IPS-NIHi7 (cell line): Measurements from ENCODE around the gene CLCN2.
A peak's percentile ranks its signal among the peaks of the same experiment; 100 is the strongest.

Source experiments
- DNase-seq: peaks from one replicate; pipeline ENCODE4 v3.0.0; 2012; ENCODE audit warnings: mixed read lengths; ENCODE audit errors: extremely low spot score

Gene CLCN2

GRCh38 chr3:184380627-184381260 is 19.3 kb upstream of the CLCN2 start:
- no peak for DNase-seq

DNA sequence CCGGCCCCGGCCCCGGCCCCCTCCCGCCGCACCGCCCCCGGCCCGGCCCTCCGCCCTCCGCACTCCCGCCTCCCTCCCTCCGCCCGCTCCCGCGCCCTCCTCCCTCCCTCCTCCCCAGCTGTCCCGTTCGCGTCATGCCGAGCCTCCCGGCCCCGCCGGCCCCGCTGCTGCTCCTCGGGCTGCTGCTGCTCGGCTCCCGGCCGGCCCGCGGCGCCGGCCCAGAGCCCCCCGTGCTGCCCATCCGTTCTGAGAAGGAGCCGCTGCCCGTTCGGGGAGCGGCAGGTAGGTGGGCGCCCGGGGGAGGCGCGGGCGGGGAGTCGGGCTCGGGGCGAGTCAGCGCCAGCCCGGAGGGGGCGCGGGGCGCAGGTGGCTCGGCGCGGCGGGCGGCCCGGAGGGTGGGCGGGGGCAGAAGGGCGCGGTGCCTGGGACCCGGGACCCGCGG is 18.8 kb upstream of the CLCN2 start:
- DNase-seq = peak; percentile 84

DNA sequence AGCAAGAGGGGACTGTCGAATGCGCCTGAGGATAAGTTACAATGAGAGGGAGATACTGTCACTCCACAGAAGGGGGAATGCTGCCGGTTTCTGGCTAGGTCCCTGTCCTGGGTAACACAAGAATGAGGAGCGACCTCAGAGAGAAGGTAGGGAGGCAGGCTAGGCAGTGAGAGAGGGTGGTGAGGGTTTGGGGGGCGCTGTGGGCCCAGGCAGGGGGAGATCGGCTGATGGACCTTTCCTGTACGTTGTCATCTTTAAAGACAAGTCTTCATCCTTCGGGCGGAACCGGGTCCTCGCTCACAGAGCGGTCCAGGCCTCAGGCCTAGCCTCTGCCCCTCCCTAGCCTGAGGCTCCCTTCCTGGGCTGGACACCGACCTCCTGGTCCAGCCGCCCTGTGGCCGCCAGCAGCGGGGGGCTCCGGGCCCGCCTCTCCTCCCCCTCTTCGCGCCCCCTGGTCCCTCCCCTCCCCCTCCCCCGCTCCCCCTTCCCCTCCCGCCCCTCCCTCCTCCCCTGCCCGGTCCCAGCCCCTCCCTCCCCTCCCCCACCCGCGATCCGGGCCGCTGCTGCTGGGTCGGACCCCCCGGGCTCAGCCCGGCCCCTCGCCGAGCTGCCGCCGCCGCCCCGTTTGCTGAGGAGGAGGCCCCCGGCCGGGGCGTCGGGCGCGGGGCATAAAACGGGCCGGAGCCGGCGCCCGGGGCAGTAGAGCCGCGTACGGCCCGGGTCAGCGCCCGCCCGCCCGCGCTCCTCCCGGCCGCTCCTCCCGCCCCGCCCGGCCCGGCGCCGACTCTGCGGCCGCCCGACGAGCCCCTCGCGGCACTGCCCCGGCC is 18.2 kb upstream of the CLCN2 start, which contains the start of gene CHRD:
Gene CHRD (plus strand): TSS at position 697 of the 827 bp plus-strand sequence. CDS start 265 bp downstream, outside the sequence.
- DNase-seq = no peak

GRCh38 chr3:184378651-184379357 is 17.4 kb upstream of the CLCN2 start:
- no peak for DNase-seq

DNA sequence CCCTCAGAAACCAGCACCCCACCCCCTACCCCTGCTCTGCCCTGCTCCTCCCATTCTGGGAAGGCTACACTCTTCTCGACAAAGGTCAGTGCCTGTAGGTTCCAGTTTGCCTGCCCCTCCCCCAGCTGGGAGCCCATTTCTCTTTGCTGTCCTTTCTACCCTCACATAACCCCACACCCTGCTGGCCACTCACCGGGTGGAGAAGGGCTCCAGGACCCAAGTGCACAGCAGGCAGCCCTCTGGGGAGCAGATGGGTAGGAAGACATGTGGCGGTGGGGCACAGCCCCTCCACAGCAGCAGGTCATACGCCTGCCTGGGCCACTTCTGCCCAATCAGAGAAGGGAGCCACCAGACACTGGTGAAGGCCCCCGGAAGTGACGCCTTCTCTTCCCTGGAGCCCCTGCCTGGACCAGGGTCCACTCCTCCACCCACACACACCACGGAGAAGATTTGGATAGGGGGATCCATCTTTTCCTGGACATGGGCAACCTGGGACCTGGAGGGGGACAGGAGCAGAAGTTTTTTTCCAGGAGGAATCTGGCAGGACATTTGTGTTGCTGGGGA is 16.6 kb upstream of the CLCN2 start, which contains the start of gene THPO:
Gene THPO (minus strand): TSS at position 326 of the 564 bp plus-strand sequence. CDS start 1,948 bp downstream, outside the sequence.
- DNase-seq = peak; percentile 49

DNA sequence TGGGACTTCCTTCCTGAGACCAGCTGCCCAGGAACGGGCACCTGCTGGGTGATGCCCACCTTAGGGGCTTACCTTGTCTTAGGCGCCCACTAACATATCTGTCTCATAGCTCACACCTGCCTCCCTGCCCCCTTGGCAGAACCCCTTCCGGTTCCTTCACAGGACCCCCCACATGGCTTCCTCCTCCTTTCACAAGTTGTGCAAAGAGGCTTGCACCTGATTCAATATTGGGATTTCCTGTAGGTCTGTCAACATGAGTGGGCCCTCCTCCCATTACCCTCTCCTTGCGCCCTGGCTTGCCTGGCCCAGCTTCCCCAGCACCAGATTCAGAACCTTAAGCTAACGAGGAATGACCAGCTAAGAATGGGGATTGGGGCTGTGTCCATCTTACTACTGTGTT is 16.0 kb upstream of the CLCN2 start:
- DNase-seq = no peak

- DNase-seq = no peak
These were observed 14.5 kb upstream of the CLCN2 start for GRCh38 chr3:184375747-184376461.

DNA sequence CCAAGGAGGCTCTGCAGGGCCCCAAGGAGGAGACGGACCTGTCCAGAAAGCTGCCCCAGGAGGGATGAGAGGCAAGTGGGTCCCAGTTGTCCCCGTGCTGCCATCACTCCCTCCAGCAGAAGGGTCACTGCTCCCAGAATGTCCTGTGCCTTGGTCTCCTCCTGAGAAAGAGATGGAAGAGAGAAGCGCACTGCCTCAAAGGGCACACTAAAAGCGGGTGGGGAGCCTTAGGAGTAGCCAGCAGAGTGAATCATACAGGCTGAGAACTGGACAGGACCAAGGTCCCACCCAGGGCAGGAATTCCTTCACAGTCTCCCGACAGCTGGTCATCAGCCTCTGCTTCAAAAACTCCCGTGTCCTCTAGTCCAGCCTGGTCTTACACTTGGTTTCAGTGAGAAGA is 12.0 kb upstream of the CLCN2 start:
- DNase-seq = no peak

GRCh38 chr3:184372911-184373310 is 11.5 kb upstream of the CLCN2 start:
- DNase-seq = no peak

- DNase-seq = no peak
These were observed 11.0 kb upstream of the CLCN2 start for GRCh38 chr3:184372296-184372821.

DNA sequence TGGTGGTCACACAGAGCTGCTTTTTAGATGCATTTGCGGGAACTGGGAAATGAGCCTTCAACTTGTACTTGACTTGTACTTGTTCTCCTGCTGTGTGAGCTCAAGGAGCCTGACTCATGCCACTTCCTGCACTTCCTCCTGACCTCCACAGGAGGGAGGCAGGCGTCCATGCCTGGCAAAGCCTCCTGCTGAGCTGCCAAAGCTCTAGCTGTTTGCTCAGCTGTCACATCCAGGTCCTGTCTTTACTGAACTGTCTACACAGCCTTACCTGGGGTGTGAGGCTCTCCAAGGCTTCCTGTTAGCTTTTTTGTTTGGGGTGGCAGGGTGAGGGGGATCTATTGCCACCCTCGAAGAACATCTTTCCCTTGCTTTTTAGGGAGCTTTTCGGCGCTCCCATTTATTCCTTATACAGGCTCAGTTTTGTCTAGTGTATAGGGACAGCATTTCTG is 10.2 kb upstream of the CLCN2 start:
- peak; percentile 89 for DNase-seq

DNA sequence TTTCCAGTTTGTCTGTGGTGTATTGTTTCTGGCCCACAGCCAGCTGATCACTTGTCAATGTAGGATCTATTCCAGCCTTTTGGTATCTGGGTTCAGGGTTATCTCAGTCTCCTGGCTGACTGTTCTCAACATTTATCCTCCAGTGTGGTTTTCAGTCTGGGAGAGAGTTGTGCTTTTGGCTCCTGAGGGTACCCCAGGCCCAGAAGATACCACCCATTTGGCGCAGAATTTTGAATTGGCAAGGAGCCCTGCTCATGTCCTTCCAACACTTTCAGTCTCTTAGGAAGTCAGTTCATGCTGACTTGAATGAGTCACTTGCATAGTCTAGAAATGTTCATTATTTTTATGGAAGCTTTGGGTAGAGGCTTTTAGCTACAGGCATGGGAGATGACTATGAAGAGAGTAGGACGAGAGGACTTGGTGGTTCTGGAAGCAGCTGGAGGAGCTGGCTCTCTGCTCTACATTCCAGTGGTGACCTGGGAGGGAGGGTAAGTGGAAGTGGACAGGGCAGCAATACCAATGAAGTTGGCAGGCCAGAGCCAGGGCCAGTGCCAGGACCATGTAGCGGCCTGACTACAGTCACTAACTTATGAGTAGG is 7.3 kb upstream of the CLCN2 start:
- DNase-seq = no peak

DNA sequence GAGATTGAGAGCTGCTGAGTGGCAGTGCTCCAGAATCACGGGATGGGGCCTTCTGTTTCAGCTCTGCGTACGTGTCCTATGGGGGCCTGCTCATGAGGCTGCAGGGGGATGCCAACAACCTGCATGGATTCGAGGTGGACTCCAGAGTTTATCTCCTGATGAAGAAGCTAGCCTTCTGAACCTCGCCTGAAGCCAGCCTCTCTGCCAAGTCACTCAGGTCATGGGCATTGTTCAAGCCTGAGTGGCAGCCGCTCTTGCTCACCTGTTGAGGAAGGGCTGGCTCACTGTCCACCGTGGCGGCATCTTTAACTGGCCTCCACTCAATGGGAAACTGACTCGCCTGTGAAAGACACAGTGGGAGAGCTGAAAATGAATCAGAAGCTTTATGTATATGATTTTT is 6.7 kb upstream of the CLCN2 start:
- no peak for DNase-seq

DNA sequence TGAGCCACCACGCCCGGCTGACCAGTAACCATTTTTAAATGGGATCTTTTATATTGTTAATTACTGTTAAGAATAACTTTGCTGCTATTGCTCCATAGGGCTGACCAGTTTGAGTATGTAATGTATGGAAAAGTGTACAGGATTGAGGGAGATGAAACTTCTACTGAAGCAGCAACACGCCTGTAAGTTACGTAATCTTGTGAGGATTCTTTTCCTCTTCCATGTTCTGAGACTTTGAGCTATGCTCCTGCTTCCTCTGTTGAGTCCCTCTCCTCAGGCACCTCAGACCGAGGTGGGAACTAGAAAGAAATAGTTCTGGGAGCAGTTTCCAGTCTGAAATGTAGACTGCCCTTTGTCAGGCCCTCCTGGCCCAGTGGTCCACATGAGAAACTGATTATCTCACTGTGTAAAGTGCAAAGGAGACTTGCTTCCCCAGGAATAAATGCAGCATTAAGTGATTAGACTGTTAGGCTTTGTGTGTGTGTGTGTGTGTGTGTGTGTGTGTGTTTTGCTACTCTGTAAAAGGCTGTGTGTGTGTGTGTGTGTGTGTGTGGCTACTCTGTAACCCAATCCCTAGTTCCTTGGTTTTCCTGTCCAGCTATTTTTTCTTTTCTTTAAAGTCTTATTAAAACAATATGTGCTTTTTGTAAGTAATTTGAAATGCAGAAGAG is 5.3 kb upstream of the CLCN2 start:
- DNase-seq = no peak

DNA sequence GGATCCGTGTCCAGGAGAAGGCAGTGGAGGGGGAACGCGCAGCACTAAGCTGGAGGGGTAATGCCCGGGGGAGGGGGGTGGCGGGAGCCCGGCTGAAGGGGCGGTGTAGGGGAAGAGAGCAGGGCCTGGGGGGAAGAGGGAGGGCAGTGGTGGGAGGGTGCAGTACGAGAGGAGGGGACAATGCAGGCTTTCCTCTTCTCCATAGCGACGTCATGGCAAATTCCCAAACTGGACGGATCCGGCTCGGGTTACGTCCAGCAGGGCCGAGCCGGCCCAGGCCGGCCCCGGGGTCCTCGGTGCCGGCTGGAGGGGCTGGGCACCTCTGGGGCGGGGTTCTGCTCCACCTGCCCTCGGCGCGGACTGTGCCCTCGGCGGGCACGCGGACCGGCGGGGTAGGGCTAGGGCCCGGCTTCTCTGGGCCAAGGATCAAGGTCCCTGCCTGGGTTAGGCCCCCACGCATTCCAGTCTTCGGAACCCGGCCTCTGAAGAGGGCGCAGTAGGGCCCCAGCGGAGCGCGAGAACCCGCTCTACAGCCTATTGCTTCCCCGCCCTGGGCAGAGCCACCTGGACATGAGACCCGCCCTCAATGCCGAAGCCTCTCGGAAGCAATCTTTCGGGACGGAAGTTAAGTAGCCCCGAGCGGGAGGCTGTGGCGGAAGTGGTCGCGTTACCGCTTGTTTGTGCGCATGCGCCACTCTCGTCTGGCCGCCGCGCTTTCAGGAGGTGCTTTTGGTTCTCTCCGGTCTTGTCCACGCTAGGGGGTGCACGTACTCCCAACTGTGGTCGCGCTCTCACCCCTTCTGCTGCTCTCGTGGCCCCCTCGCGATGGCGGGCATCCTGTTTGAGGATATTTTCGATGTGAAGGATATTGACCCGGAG is 1.5 kb upstream of the CLCN2 start:
- peak; percentile 95 for DNase-seq

DNA sequence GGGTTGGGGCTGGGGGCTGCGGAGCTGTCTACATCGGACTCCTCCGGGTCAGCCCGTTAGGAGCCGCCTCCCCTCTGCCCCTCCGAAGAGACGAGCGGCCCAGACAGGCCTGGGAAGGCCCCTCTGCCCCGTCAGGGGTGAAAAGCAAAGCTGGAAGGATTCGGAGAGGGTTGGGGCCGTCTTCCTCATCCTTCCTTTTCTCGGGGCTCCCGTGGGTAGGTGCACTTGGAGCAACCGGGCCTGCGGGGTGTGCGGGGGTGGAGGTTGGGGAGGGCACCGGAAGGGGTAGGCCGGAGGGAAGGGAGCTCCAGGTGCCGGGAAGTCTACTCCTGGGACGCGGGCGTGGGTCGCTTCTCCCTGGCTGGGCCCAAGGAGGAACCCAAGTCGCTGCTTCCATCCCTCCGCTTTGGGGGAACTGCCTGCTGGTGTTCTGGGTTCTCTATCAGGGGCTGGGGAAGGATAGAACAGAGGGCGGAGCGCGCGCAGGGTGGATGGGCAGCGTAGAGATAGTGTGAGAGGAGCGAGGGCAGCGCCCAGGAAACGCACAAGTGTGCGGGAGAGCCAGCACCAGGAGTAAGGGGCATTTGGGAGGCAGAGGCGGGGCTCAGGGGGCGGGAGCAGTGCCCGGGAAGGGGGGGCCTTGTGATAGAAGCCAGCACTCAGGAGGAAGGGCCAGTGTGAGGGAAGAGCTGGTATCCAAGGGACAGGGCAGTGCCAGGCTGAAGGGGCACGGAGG is 695 bp upstream of the CLCN2 start:
- peak; percentile 35 for DNase-seq

GRCh38 chr3:184360929-184361531 is 375 bp downstream of the CLCN2 start:
- no peak for DNase-seq
